GM08714 (cell line): ENCODE results near the gene PLCXD3.

Source experiments
- H3K4me3 ChIP-seq: fragments of 200-500 bp; sonication (Bioruptor generic); 2 replicates; pipeline ENCODE4 v1.5.1; 2014; ENCODE audit warnings: mild to moderate bottlenecking, low read length, inconsistent platforms
- ZNF274 ChIP-seq: IDR thresholded peaks from 2 replicates; pipeline ENCODE4 v1.6.1; 2012; ENCODE audit warnings: mild to moderate bottlenecking, low read depth, low read length

PLCXD3 gene

GRCh38 chr5:41369799-41370198 lies 140.6 kb downstream of the PLCXD3 start:
- no peak overlapping the region for H3K4me3 ChIP-seq
- no peak for TF ChIP-seq ZNF274

GRCh38 chr5:41368158-41368557 lies 142.2 kb downstream of the PLCXD3 start:
- H3K4me3 ChIP-seq: no peak overlapping the region
- no peak for TF ChIP-seq ZNF274

- H3K4me3 ChIP-seq: no peak overlapping the region
- TF ChIP-seq ZNF274: no peak
Observed at GRCh38 chr5:41365369-41365768, 145.0 kb downstream of the PLCXD3 start.

- TF ChIP-seq ZNF274: no peak
- no peak overlapping the region for H3K4me3 ChIP-seq
Observed at GRCh38 chr5:41364346-41364745, 146.1 kb downstream of the PLCXD3 start.

- H3K4me3 ChIP-seq: no peak overlapping the region
- TF ChIP-seq ZNF274: no peak
Observed at GRCh38 chr5:41363343-41363986, 146.9 kb downstream of the PLCXD3 start.

GRCh38 chr5:41356786-41357185 lies 153.6 kb downstream of the PLCXD3 start:
- TF ChIP-seq ZNF274: no peak

GRCh38 chr5:41349846-41350245 lies 160.6 kb downstream of the PLCXD3 start:
- no peak for TF ChIP-seq ZNF274
- H3K4me3 ChIP-seq: no peak overlapping the region

More at GRCh38 chr5:41356786-41357185, 153.6 kb downstream of the PLCXD3 start:
- no peak overlapping the region for H3K4me3 ChIP-seq

GRCh38 chr5:41347569-41347968 lies 162.8 kb downstream of the PLCXD3 start:
- no peak for TF ChIP-seq ZNF274
- H3K4me3 ChIP-seq: no peak overlapping the region

- H3K4me3 ChIP-seq: no peak overlapping the region
- TF ChIP-seq ZNF274: no peak
Observed at GRCh38 chr5:41346609-41347008, 163.8 kb downstream of the PLCXD3 start.

GRCh38 chr5:41345295-41345694 lies 165.1 kb downstream of the PLCXD3 start:
- no peak overlapping the region for H3K4me3 ChIP-seq
- no peak for TF ChIP-seq ZNF274

GRCh38 chr5:41339339-41339738 lies 171.1 kb downstream of the PLCXD3 start:
- TF ChIP-seq ZNF274: no peak
- no peak overlapping the region for H3K4me3 ChIP-seq

- no peak overlapping the region for H3K4me3 ChIP-seq
- TF ChIP-seq ZNF274: no peak
Observed at GRCh38 chr5:41338136-41338675, 172.2 kb downstream of the PLCXD3 start.

- TF ChIP-seq ZNF274: no peak
- no peak overlapping the region for H3K4me3 ChIP-seq
Observed at GRCh38 chr5:41337724-41338123, 172.7 kb downstream of the PLCXD3 start.

- TF ChIP-seq ZNF274: no peak
- H3K4me3 ChIP-seq: no peak overlapping the region
Observed at GRCh38 chr5:41337216-41337615, 173.2 kb downstream of the PLCXD3 start.

GRCh38 chr5:41336471-41336870 lies 173.9 kb downstream of the PLCXD3 start:
- no peak for TF ChIP-seq ZNF274
- H3K4me3 ChIP-seq: no peak overlapping the region

- TF ChIP-seq ZNF274: no peak
Observed at GRCh38 chr5:41335596-41336181, 174.7 kb downstream of the PLCXD3 start.

GRCh38 chr5:41334758-41335157 lies 175.6 kb downstream of the PLCXD3 start:
- no peak for TF ChIP-seq ZNF274

More at GRCh38 chr5:41335596-41336181, 174.7 kb downstream of the PLCXD3 start:
- no peak overlapping the region for H3K4me3 ChIP-seq

More at GRCh38 chr5:41334758-41335157, 175.6 kb downstream of the PLCXD3 start:
- H3K4me3 ChIP-seq: no peak overlapping the region
